ENCODE measurements around the gene PRDM16.

Gene PRDM16

DNA sequence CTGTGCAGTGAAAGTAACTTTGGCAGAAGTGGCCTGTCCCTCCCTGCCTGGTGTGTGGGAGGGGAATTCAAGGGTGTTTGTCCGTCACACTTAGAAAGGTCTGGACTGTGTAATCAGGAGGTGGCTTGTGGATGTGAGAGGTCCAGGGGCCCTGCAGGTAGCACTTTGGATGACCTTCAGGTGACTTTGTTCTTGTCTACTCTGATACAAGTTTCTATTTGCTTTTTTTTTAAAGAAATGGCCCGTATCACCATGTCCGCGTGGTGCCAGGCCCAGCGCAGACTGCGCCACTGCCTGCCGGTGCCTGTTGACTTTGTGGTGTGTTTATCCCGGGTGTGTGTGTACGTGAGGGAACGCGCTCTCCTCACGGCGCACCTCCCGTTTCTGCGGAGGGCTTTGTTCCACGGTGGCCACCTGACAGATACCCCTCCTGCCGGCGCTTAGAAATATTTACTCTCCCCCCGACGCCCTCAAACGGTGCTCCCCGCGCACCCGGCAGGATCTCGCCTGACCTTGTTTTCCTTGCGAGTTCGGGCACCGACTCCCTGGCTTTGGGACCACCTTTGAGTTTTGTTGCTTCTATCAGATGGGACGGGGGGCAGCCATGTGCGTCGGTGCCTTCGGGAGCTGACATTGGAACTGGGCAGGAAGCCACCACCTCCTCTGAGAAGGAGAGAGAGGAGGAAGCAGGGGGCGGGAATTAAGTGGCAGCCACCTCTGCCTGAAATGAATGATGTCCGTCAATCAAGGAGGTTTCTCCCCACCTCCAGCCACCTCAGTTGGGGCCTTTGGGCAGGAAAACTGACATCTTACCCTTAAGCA, 119.4 kb downstream of the PRDM16 start:
- ATAC-seq, result no peak

DNA sequence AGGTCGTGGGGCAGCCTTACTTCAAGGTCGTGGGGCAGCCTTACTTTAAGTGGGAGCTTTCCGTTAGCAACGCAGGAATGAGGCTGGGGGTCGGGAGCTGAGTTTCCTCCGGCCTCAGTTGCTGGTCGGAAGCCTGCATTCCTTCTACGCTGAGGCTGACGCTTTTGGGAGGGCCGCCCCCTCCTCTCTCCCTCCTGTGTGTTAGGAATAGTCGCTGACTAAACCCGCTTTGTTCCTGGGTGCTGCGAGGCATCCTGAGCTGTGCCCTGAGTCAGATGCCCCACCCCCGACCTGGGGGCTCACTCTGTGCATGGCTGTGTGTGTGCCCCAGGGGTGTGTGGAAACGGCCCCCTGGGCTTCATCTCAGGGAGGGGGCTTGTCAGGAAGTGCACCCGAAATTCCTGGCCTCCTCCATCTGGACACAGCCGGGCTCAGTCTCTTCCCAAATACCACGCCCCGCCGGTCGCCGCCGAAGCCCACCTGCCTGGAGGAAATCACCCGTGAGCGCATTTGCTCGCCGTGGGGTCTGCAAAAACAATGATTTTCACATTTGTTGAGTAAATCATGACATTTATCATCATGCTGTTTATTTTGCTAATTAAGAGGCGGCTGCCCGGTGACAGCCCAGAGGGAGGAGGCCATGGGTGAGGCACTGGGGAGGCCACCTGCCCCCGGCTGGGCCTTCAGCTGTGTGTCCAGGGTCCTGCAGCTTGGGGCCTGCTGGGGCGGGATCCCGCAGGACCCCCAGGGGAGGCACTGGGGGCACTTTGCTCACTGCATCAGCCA, 121.4 kb downstream of the PRDM16 start:
- no peak for ATAC-seq

- ATAC-seq, result no peak
Observed at GRCh38 chr1:3192361-3192760, 123.4 kb downstream of the PRDM16 start.

DNA sequence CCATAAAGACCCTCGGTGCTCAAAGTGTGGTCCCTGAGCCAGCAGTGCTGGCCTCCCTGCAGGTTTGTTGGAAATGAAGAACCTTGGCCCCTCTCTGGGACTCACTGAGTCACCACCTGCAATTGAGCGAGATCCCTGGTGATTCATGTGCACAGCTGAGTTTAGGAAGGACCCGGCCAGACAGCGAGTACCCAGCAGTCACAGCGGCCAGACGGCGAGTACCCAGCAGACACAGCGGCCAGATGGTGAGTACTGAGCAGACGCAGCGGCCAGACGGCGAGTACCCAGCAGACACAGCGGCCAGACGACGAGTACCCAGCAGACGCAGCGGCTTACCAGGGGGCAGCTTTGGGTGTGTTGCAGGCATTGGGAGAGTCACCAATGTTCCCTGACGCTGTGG, 123.8 kb downstream of the PRDM16 start:
- no peak for ATAC-seq

GRCh38 chr1:3193811-3194210, 124.8 kb downstream of the PRDM16 start:
- ATAC-seq, result no peak

DNA sequence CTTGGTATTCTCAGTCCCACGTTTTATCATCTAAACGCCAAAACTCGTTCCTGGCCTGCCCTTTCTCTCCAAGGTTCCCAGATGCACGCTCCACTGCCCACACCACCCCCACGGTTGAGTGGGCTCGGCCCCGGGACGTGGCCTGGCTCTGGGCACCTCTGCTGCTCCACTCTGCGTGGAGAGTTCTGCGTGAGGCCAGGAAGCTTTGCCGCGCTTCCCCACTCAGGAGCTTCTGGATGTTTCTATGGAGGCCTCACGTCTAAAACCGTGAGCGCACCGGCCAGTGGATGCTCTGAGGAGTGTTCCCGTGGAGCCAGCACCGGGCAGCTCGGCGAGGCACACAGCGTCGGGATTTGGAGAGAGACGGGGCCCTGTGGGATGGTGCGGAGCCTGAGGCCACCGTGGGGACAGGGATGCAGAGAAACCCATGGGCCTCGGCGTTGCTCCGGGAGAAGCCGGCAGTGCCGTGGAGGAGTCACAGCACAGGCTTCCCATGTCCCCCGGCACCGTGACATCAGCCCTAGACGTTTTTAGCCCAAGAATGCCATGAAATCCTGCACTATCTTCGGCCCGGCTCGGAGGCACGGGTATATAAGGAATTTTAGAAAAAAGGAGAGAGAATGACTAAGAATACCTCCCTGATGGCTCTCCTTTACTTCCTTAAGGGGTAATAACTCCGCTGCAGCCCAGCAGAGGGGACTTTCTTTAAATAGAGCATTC, 125.9 kb downstream of the PRDM16 start:
- no peak for ATAC-seq

DNA sequence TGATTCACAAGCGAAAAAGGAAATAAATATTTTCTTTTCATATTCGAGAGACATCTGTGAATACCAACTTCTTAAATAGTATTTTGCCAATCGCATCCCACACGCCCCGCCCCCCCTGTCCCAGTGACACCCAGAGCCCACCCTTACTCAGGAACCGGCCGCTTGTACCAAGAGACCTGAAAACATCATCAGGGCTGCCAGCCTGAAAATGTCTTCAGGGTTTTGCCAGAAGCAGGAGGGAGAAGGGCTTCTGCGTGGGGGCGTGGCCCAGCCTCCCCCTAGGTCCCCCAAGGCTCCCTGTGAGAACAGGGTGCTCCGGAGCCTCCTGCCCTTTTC, 126.4 kb downstream of the PRDM16 start:
- ATAC-seq, result no peak

GRCh38 chr1:3195966-3196515, 127.0 kb downstream of the PRDM16 start:
- ATAC-seq, result no peak

DNA sequence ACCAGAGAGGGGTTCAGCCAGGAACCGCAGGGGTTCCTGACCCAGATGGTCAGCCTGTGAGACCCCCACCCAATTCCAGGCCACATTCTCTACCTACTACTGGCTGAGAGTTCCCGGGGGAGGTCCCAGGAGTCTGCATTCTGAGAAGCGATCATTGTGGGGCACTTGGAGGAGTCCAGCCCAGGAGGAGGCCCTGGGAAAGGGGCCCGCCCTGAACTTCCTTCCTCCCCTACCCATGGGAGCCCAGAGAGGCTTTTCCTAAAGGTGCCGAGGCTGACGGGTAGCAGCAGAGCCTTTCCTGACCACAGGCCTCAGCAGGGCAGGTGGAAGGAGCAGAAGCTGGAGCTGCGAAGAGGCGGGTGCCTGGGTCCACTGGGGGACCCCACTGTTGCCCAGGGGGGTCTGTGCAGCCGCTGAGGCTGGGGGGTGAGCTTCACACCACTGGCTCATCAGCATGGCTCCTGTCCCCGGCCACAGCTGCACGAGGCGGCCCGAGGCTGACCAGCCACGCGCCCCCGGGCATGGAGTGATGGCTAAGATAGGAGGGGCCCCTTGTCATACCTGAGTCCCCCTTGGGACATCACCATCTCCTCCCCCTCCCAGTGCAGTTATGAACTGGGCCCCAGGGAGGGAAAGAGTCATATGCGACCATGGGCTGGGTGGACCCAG, 127.7 kb downstream of the PRDM16 start:
- no peak for ATAC-seq

DNA sequence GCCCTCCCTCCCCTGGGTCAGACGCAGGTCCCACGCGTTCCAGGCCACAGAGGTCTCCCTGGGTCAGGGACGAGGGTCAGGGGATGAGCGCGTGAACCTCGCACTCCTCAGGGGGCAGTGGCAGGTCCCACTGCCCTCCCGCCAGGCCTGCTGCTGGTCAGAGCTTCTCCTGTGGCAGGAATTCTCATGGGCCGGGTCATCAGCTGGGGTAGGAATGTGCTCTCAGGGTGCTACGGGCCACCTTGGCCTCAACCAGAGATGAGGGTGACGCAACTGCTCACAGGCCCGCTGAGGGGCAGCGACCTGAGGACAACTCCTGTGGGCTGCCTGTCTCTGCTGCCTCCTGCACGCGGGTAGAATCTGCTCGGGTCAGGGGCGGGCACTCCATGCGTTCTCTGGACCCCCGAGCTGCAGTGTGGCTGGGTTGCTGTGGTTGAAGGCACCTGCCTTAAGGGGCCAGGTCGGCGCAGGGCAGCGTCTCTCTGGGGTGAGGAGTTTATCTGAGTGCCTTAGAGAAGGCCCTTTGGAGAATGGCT, 128.8 kb downstream of the PRDM16 start:
- ATAC-seq, result no peak

DNA sequence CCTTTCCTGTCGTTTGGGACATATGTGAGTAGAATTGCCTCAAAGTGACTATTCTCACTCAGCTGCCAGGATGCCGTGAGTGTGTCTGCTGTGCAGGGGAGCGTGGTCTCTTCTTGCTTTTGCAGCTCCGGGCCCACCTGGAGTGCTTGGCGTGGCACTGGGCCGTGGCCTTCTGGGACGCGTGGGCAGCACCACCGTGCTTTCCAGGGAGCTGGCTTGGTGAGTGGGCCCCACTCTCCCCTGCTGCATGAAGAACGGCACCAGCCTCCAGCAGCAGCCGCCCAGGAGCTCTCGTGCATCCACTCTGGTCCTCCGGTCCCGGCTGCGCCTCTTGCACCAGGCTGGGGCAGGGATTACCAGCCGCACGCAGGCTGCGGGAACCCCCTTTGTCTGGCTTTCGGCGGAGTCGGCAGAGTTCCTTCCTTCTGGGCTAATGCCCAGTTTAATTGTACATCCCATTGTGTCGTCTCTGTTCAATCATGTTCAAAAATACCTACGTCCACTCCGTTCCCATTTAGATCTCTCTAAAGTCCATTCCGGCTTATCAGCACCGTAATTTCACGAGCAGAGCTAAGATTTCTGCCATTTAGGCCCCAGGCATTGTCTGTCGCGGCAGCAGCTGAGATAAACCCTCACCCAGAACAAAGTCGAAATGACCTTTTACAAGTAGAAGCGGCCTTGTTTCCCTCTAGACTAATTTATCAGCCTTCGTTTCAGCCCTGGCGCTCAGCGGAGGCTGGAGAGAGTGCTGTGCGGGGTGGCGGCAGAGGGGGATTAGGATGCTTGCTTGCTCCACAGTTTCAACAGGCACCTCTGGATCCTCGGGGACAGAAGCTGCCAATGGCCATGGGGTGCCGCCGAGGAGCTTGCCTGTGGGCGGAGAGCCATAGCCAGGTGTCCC, 129.6 kb downstream of the PRDM16 start:
- no peak for ATAC-seq

- ATAC-seq, result no peak
Observed at GRCh38 chr1:3204725-3205124, 135.7 kb downstream of the PRDM16 start.

- ATAC-seq, result no peak
Observed at GRCh38 chr1:3205815-3206214, 136.8 kb downstream of the PRDM16 start.

- no peak for ATAC-seq
Observed at GRCh38 chr1:3206696-3207095, 137.7 kb downstream of the PRDM16 start.

- ATAC-seq, result no peak
Observed at GRCh38 chr1:3207217-3207848, 138.3 kb downstream of the PRDM16 start.

DNA sequence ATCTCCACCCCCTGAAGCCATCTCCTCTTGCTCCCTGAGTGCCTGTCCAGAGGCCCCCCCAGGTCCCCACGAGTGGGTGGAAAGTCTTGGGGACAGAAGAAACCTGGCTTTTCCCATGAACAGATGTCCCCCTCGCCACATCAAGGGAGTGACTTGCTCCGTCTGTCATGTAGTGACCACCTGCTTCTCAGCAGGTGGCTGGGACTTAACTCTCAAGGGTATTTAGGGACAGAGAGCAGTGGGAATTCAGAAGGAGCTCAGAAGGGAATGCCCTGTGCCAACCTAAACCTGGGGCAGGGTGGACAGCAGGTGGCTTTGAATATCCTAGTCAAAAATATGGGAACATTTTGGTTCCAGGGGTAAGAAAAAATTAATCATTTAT, 139.8 kb downstream of the PRDM16 start:
- ATAC-seq, result no peak

DNA sequence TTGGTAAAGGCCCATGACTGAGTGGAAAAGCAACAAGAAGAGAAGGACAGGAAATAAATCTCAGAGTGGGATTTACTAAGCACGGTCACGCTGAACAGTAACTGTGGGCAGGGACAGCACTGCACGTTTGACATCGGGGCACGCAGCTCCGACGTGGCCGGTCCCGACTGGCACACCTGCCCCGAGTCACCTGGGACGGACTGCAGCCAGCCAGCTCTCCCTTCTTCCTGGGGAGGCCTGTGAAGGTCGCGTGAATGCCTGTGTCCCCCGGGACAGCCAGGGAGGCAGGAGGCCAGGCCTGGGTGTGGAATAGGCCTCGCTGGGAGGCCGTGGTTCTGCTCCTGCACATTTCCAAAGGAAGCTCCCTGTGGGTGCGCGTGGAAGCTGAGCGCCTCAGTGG, 140.2 kb downstream of the PRDM16 start:
- ATAC-seq, result no peak

DNA sequence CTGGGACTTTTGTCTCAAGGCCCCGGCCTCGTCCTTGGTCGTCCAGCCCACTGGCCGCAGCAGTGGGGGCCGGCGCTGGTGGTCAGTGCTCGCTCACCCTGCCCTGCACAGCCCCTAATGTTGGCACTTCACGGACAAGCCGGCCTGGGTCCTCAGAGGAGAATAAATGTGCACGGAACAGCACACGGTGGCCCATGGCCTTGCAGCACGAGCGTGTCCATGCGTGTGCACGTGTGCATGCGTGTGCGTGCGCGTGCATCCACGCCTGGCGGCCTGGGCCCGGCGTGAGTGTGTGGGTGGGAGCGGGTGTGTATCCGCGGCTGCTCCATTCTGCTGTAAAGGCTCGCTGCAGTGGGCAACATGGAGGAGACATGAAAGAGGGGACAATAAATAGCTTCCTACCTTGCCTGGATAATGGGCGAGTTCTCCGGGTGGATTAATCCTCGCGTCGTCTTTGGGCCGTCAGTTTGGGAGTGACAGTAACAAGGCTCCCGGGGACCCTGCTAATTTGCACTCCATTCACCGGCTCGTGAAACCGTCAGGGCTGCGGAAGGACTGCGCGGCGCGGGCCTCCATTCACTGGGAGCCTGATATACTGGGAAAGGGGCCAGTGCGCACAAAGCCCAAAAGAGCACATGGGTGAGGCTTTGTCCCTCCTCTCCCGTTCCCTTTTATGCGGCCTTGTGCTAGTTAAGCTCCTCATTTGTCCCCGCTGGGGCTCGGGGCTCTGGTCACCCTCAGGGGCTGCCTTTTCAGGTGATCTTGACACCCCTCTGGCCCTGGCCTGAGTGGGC, 142.8 kb downstream of the PRDM16 start:
- no peak for ATAC-seq

GRCh38 chr1:3212453-3213355, 143.7 kb downstream of the PRDM16 start:
- ATAC-seq, result no peak

Measured in activated CD4-positive, CD25-positive, alpha-beta regulatory T cell treated with anti-CD3 and anti-CD28 coated beads, Interleukin-2, amount 50 U/mL, for 24 hours (primary cell).